ENCODE data around the gene CWC27.

- TF ChIP-seq IRF1 (CRISPR knock-in tag; IDR thresholded peaks at IDR 0.05) = no peak
- TF ChIP-seq, protein P1, sequence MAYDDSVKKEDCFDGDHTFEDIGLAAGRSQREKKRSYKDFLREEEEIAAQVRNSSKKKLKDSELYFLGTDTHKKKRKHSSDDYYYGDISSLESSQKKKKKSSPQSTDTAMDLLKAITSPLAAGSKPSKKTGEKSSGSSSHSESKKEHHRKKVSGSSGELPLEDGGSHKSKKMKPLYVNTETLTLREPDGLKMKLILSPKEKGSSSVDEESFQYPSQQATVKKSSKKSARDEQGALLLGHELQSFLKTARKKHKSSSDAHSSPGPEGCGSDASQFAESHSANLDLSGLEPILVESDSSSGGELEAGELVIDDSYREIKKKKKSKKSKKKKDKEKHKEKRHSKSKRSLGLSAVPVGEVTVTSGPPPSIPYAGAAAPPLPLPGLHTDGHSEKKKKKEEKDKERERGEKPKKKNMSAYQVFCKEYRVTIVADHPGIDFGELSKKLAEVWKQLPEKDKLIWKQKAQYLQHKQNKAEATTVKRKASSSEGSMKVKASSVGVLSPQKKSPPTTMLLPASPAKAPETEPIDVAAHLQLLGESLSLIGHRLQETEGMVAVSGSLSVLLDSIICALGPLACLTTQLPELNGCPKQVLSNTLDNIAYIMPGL (CRISPR knock-in tag; IDR thresholded peaks at IDR 0.05) = no peak
- TF ChIP-seq ESRRA (CRISPR knock-in tag; IDR thresholded peaks at IDR 0.05; ENCODE audit: borderline replicate concordance) = no peak
- no peak for TF ChIP-seq CREB1 (CRISPR knock-in tag; IDR thresholded peaks at IDR 0.05)
- no peak for TF ChIP-seq PRDM15 (CRISPR knock-in tag; IDR thresholded peaks at IDR 0.05)
- TF ChIP-seq, protein P2, sequence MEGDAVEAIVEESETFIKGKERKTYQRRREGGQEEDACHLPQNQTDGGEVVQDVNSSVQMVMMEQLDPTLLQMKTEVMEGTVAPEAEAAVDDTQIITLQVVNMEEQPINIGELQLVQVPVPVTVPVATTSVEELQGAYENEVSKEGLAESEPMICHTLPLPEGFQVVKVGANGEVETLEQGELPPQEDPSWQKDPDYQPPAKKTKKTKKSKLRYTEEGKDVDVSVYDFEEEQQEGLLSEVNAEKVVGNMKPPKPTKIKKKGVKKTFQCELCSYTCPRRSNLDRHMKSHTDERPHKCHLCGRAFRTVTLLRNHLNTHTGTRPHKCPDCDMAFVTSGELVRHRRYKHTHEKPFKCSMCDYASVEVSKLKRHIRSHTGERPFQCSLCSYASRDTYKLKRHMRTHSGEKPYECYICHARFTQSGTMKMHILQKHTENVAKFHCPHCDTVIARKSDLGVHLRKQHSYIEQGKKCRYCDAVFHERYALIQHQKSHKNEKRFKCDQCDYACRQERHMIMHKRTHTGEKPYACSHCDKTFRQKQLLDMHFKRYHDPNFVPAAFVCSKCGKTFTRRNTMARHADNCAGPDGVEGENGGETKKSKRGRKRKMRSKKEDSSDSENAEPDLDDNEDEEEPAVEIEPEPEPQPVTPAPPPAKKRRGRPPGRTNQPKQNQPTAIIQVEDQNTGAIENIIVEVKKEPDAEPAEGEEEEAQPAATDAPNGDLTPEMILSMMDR (IDR thresholded peaks at IDR 0.05) = no peak
- TF ChIP-seq FOXJ3 (CRISPR knock-in tag; IDR thresholded peaks at IDR 0.05; ENCODE audit: borderline replicate concordance) = no peak
Measured at GRCh38 chr5:65021527-65022226, 252.9 kb downstream of the CWC27 start.

Measured in WTC11 (cell line).